Measurements from ENCODE around the gene NKD2.

GRCh38 chr5:1052076-1052475 is 43.5 kb downstream of the NKD2 start:
- TF ChIP-seq CTCF (IDR thresholded peaks at IDR 0.05 in 2 of 3, conservative IDR thresholded peaks at IDR 0.05 in 1 of 3; ENCODE audit: borderline replicate concordance in 1 of 3, insufficient read depth in 1 of 3, low read depth in 2 of 3, low read length in 2 of 3) (no peak), MAX (IDR thresholded peaks at IDR 0.05) (no peak), POLR2A (IDR thresholded peaks at IDR 0.05; ENCODE audit: borderline replicate concordance, extremely low read depth, insufficient read depth, insufficient read length) (no peak), POLR2AphosphoS5 (IDR thresholded peaks at IDR 0.05; ENCODE audit: low read depth, low read length) (no peak), REST (IDR thresholded peaks at IDR 0.05; ENCODE audit: low read depth) (no peak), EGR1 (IDR thresholded peaks at IDR 0.05; ENCODE audit: low read depth) (no peak), ZNF274 (IDR thresholded peaks at IDR 0.05; ENCODE audit: low read depth, low read length) (no peak), EZH2 (IDR thresholded peaks at IDR 0.05) (no peak), YY1 (IDR thresholded peaks at IDR 0.05; ENCODE audit: extremely low read depth, insufficient replicate concordance, low read depth, low read length) (no peak), SIN3A (IDR thresholded peaks at IDR 0.05; ENCODE audit: low read depth) (no peak), JUND (IDR thresholded peaks at IDR 0.05) (no peak)

All from HCT116 (cell line).